ENCODE results near the gene FLT4. TPM values are rescaled to one million over a fixed set of nuclear protein-coding genes. Genes with fewer than 3 reads are reported as not detected.
A peak's percentile ranks its signal among the peaks of the same experiment; 100 is the strongest.

FLT4 gene
- polyA plus RNA-seq, 6 donors from 2014 or later = not detected

DNA sequence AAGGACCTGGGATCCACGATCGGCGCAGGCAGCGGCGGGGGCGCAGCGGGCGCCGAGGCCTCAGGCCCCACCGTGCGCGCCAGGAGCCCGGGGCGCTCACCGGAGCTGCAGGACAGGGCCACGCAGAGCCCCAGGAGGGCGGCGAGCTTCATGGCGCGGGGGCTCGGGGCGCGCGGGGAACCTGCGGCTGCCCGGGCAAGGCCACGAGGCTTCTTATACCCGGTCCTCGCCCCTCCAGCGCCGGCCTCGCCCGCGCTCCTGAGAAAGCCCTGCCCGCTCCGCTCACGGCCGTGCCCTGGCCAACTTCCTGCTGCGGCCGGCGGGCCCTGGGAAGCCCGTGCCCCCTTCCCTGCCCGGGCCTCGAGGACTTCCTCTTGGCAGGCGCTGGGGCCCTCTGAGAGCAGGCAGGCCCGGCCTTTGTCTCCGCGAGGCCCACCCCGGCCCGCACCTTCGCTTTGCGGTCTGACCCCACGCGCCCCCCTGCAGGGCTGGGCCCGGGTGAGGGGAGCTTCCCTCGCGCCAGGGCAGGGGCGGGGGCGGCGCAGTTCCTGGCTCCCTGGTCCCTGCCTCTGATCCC lies 58.0 kb downstream of the FLT4 start, which contains the start of gene SCGB3A1:
TSS of gene SCGB3A1 (minus strand) at position 189 of the 577 bp plus-strand sequence. CDS start at position 152, 37 bp downstream.
- DNase-seq = no peak
- H3K27ac Mint-ChIP-seq = no peak within 1 kb of the TSS
- no peak for ATAC-seq (ENCODE audit: low read depth in 2 of 2)
- H3K9me3 Mint-ChIP-seq = peaks cover 0 to 4% (median 0%) of the 10 kb centered on the region in 7 donors
- H3K4me1 Mint-ChIP-seq = peaks cover 4 to 5% (median 4%) of the 10 kb centered on the region in 3 donors
- peaks cover 0 to 8% of the 10 kb centered on the region in 2 donors for H3K36me3 Mint-ChIP-seq
- H3K27me3 Mint-ChIP-seq = peaks cover 24 to 51% (median 24%) of the 10 kb centered on the region in 3 donors
- peak within 1 kb of the TSS in 4 of 8 donors; percentile 3 to 81 (median 38) for H3K4me3 Mint-ChIP-seq

DNA sequence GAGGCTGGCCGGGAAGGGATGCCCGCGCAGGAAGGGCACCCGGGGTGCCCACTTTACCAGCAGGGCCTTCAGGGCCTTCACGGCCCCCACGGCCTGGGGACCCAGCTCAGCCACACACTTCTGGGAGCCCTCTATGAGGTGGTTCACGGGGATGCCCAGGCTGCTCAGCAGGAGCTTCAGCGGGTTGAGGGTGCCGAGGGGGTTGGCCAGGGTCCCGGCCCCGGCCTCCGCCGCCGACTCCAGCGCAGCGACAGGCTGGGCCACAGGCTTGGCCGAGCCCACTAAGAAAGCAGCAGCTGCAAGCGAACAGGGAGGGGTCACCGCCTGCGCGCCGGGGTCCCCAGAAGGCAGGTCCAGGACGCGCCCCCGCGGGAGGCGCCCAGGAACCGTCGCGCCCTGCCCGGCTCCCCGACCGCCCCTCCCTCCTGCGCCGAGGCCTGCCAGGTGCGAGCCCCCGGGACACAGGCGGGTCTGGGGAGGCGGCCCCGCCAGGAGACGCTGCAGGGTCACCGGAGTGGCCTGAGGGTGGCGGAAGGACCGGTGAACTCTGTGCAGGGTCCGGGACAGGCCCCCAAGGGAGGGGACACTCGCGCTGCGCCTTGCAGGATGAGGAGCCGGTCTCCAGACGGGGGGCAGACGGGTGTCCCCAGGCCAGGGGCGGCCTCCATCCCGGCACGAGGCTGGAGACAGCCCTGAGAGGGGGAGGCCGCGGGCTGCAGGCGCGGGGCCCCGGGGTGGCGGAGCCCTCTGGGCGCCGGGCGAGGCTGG lies 58.7 kb downstream of the FLT4 start:
- Mint-ChIP-seq H3K36me3 (peaks cover 0 to 8% of the 10 kb centered on the region in 2 donors), H3K4me1 (peaks cover 4 to 5% (median 4%) of the 10 kb centered on the region in 3 donors), H3K27me3 (peaks cover 20 to 51% (median 24%) of the 10 kb centered on the region in 3 donors), H3K4me3 (no peak overlapping the region), H3K27ac (no peak overlapping the region), H3K9me3 (peaks cover 0 to 4% (median 0%) of the 10 kb centered on the region in 7 donors)
- no peak for ATAC-seq (ENCODE audit: low read depth in 2 of 2)
- DNase-seq = no peak

- no peak overlapping the region for H3K4me3 Mint-ChIP-seq
- H3K36me3 Mint-ChIP-seq = peaks cover 0 to 8% of the 10 kb centered on the region in 2 donors
- peaks cover 24 to 51% (median 24%) of the 10 kb centered on the region in 3 donors for H3K27me3 Mint-ChIP-seq
- DNase-seq = no peak
- H3K4me1 Mint-ChIP-seq = peaks cover 4 to 5% (median 4%) of the 10 kb centered on the region in 3 donors
- H3K9me3 Mint-ChIP-seq = peaks cover 0 to 4% (median under 1%) of the 10 kb centered on the region in 7 donors
- H3K27ac Mint-ChIP-seq = no peak overlapping the region
- ATAC-seq (ENCODE audit: low read depth in 2 of 2) = no peak
Observed at GRCh38 chr5:180589771-180590542, 59.4 kb downstream of the FLT4 start.

DNA sequence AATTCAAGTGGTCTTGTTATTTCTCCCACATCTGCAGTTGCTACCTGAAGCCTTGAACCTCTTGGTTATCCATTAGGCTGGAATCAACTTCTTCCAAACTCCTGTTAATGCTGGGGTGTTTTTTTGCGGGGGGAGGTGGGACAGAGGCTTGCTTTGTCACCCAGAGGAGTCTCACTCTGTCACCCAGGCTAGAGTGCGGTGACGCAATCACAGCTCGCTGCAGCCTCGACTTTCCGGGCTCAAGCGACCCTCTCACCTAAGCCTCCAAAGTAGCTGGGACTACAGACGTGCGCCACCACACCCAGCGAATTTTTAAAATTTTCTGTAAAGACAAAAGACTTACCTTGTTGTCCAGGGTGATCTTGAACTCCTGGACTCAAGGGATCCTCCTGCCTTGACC lies 62.5 kb downstream of the FLT4 start:
- ATAC-seq (ENCODE audit: low read depth in 2 of 2) (no peak), DNase-seq (no peak)
- H3K36me3 Mint-ChIP-seq = peaks cover 0 to 1% of the 10 kb centered on the region in 2 donors
- no peak overlapping the region for H3K27ac Mint-ChIP-seq
- no peak overlapping the region for H3K4me3 Mint-ChIP-seq
- H3K9me3 Mint-ChIP-seq = peaks cover 0 to 20% (median 7%) of the 10 kb centered on the region in 7 donors
- H3K27me3 Mint-ChIP-seq = peaks cover 2 to 23% (median 12%) of the 10 kb centered on the region in 3 donors
- peaks cover 0 to under 1% (median 0%) of the 10 kb centered on the region in 3 donors for H3K4me1 Mint-ChIP-seq

DNA sequence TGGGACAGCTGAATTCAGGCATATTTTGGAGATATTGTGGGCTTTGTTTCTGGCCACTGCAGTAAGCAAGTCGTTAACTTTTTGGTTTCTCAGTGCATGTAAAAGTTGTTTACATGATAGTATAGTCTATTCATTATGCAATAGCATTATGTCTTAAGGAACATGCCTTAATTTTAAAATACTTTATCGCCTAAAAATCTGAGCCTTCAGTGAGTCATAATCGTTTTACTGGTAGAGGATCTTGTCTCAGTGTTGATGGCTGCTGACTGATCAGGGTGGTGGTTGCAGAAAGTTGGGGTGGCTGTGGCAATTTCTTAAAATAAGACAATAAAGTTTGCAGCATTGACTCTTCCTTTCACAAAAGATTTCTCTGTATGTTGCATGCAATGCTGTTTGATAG lies 63.2 kb downstream of the FLT4 start:
- H3K36me3 Mint-ChIP-seq = no peaks in the 10 kb centered on the region
- no peaks in the 10 kb centered on the region for H3K4me1 Mint-ChIP-seq
- H3K4me3 Mint-ChIP-seq = no peak overlapping the region
- ATAC-seq (ENCODE audit: low read depth in 2 of 2) (no peak), DNase-seq (no peak)
- H3K27me3 Mint-ChIP-seq = peaks cover 0 to 22% (median 12%) of the 10 kb centered on the region in 3 donors
- H3K27ac Mint-ChIP-seq = no peak overlapping the region
- H3K9me3 Mint-ChIP-seq = peaks cover 0 to 20% (median 7%) of the 10 kb centered on the region in 7 donors

GRCh38 chr5:180583738-180584137 lies 65.7 kb downstream of the FLT4 start:
- H3K36me3 Mint-ChIP-seq = no peaks in the 10 kb centered on the region
- ATAC-seq (ENCODE audit: low read depth in 2 of 2) (no peak), DNase-seq (no peak)
- peaks cover 0 to 11% (median 10%) of the 10 kb centered on the region in 3 donors for H3K27me3 Mint-ChIP-seq
- no peak overlapping the region for H3K4me3 Mint-ChIP-seq
- H3K27ac Mint-ChIP-seq = no peak overlapping the region
- no peaks in the 10 kb centered on the region for H3K4me1 Mint-ChIP-seq
- H3K9me3 Mint-ChIP-seq = peaks cover 0 to 20% (median 7%) of the 10 kb centered on the region in 7 donors

GRCh38 chr5:180580681-180581080 lies 68.7 kb downstream of the FLT4 start:
- peak overlapping the region in 1 of 8 donors; percentile 5 for H3K4me3 Mint-ChIP-seq
- H3K27ac Mint-ChIP-seq = peak overlapping the region in 1 of 6 donors; percentile 3
- H3K27me3 Mint-ChIP-seq = peaks cover 0 to 5% (median 0%) of the 10 kb centered on the region in 3 donors
- no peak for ATAC-seq (ENCODE audit: low read depth in 2 of 2)
- H3K4me1 Mint-ChIP-seq = no peaks in the 10 kb centered on the region
- no peak for DNase-seq
- H3K36me3 Mint-ChIP-seq = peaks cover 0 to 15% of the 10 kb centered on the region in 2 donors
- H3K9me3 Mint-ChIP-seq = peaks cover 0 to 20% (median 7%) of the 10 kb centered on the region in 7 donors

GRCh38 chr5:180575571-180575970 lies 73.8 kb downstream of the FLT4 start:
- Mint-ChIP-seq H3K4me3 (no peak overlapping the region), H3K27ac (peak overlapping the region in 1 of 6 donors; percentile 26), H3K36me3 (peaks cover 22 to 28% of the 10 kb centered on the region in 2 donors)

GRCh38 chr5:180568914-180569313 lies 80.5 kb downstream of the FLT4 start:
- DNase-seq = no peak
- Mint-ChIP-seq H3K9me3 (no peaks in the 10 kb centered on the region), H3K36me3 (peaks cover 10 to 28% of the 10 kb centered on the region in 2 donors), H3K27me3 (no peaks in the 10 kb centered on the region), H3K27ac (no peak overlapping the region), H3K4me1 (peaks cover 0 to 4% (median 1%) of the 10 kb centered on the region in 3 donors), H3K4me3 (no peak overlapping the region)
- ATAC-seq (ENCODE audit: low read depth in 2 of 2) = no peak

More at GRCh38 chr5:180575571-180575970, 73.8 kb downstream of the FLT4 start:
- DNase-seq (no peak), ATAC-seq (ENCODE audit: low read depth in 2 of 2) (no peak)
- H3K9me3 Mint-ChIP-seq = no peaks in the 10 kb centered on the region
- no peaks in the 10 kb centered on the region for H3K27me3 Mint-ChIP-seq
- H3K4me1 Mint-ChIP-seq = peaks cover 0 to 4% (median 0%) of the 10 kb centered on the region in 3 donors

DNA sequence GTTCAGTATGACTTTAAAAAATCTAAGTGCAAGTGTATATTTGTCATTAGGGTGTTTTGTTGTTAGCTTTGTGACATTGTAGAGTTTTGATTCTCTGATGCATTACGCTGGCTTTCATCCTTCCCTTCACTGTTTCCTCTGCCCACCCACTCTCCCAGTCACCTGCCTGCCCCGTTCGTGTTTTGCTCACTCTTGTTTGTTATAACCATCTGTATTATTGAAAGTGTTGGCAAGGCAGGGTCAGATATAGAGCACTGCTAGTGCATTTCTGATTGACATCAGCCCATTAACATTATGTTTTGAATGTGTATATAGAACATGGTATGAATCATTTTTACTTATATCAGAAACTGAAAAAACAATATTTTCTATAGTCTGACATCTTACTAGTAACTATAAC lies 85.4 kb downstream of the FLT4 start:
- no peaks in the 10 kb centered on the region for H3K27me3 Mint-ChIP-seq
- H3K4me1 Mint-ChIP-seq = peaks cover 12 to 18% (median 18%) of the 10 kb centered on the region in 3 donors
- no peak for ATAC-seq (ENCODE audit: low read depth in 2 of 2)
- no peak overlapping the region for H3K4me3 Mint-ChIP-seq
- peaks cover 14 to 45% of the 10 kb centered on the region in 2 donors for H3K36me3 Mint-ChIP-seq
- no peaks in the 10 kb centered on the region for H3K9me3 Mint-ChIP-seq
- H3K27ac Mint-ChIP-seq = peak overlapping the region in 3 of 6 donors; percentile 29 to 96 (median 51)
- no peak for DNase-seq

DNA sequence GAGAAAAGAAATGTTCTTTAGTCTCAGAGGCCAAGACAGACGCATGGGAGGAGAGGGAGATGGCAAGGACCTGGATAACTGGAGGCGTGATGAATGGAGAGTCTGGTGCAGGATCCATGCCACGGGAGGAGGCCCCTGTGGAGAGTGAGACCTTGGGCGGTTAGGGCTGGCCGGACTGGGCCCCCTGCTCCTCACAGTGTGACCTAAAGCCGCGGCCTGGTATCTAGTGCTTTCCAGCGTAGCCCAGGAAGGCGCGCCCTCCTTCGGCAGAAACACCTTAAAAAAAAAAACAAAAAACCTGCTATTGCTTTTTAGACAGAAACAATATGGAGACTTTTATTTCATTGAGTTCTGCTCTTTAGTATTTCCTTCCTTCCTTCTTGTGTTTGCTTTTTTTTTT lies 91.2 kb downstream of the FLT4 start:
- ATAC-seq (ENCODE audit: low read depth in 2 of 2) = no peak

GRCh38 chr5:180557217-180557809 lies 92.1 kb downstream of the FLT4 start:
- H3K9me3 Mint-ChIP-seq = no peaks in the 10 kb centered on the region
- DNase-seq (no peak), ATAC-seq (ENCODE audit: low read depth in 2 of 2) (no peak)
- peaks cover 14 to 63% of the 10 kb centered on the region in 2 donors for H3K36me3 Mint-ChIP-seq
- H3K4me3 Mint-ChIP-seq = no peak overlapping the region
- H3K27ac Mint-ChIP-seq = peak overlapping the region in 1 of 6 donors; percentile 9
- H3K4me1 Mint-ChIP-seq = peaks cover 9 to 22% (median 21%) of the 10 kb centered on the region in 3 donors
- no peaks in the 10 kb centered on the region for H3K27me3 Mint-ChIP-seq

More for the DNA sequence above, 91.2 kb downstream of the FLT4 start:
- Mint-ChIP-seq H3K27ac (peak overlapping the region in 1 of 6 donors; percentile 81), H3K27me3 (no peaks in the 10 kb centered on the region), H3K4me3 (no peak overlapping the region), H3K4me1 (peaks cover 9 to 22% (median 21%) of the 10 kb centered on the region in 3 donors), H3K9me3 (no peaks in the 10 kb centered on the region), H3K36me3 (peaks cover 14 to 56% of the 10 kb centered on the region in 2 donors)
- DNase-seq = no peak

Measured in naive B cell (primary cell).